HG02759 (cell line): Measurements from ENCODE around the gene CTTNBP2.
"Not testable (repeated sequence)": the region's sequence is repeated elsewhere in the genome, so short reads cannot be mapped to it uniquely, and the experiment has no call there.

Source experiments
- ATAC-seq: cut with Tn5 transposase; IDR thresholded peaks from one replicate; pipeline ENCODE4 v1.9.1; 2021; ENCODE audit warnings: mild to moderate bottlenecking, moderate library complexity; ENCODE audit not compliant: unreplicated experiment

The CTTNBP2 gene

GRCh38 chr7:117751775-117752174, 121.5 kb downstream of the CTTNBP2 start:
- no peak for ATAC-seq

GRCh38 chr7:117750612-117751563, 122.4 kb downstream of the CTTNBP2 start:
- no peak for ATAC-seq

GRCh38 chr7:117741962-117742361, 131.3 kb downstream of the CTTNBP2 start:
- ATAC-seq = no peak

GRCh38 chr7:117739085-117739484, 134.2 kb downstream of the CTTNBP2 start:
- ATAC-seq = no peak

GRCh38 chr7:117737926-117738325, 135.3 kb downstream of the CTTNBP2 start:
- ATAC-seq = no peak

GRCh38 chr7:117731455-117731854, 141.8 kb downstream of the CTTNBP2 start:
- ATAC-seq = peak; percentile 97

- no peak for ATAC-seq
These were observed 142.9 kb downstream of the CTTNBP2 start for GRCh38 chr7:117730390-117730789.

GRCh38 chr7:117728890-117729624, 144.2 kb downstream of the CTTNBP2 start:
- ATAC-seq = peak; percentile 42

GRCh38 chr7:117724898-117725297, 148.3 kb downstream of the CTTNBP2 start:
- no peak for ATAC-seq

GRCh38 chr7:117719377-117719776, 153.9 kb downstream of the CTTNBP2 start:
- no peak for ATAC-seq

- no peak for ATAC-seq
These were observed 155.0 kb downstream of the CTTNBP2 start for GRCh38 chr7:117718116-117718835.

- ATAC-seq = no peak
These were observed 155.9 kb downstream of the CTTNBP2 start for GRCh38 chr7:117717357-117717756.

GRCh38 chr7:117716707-117717299, 156.4 kb downstream of the CTTNBP2 start:
- no peak for ATAC-seq

- peak; percentile 85 for ATAC-seq
These were observed 157.3 kb downstream of the CTTNBP2 start for GRCh38 chr7:117715784-117716445.

- no peak for ATAC-seq
These were observed 161.7 kb downstream of the CTTNBP2 start for GRCh38 chr7:117711556-117711955.

- not testable (repeated sequence) for ATAC-seq
These were observed 165.1 kb downstream of the CTTNBP2 start for GRCh38 chr7:117708173-117708572.

GRCh38 chr7:117707080-117707479, 166.2 kb downstream of the CTTNBP2 start:
- no peak for ATAC-seq

GRCh38 chr7:117706210-117706609, 167.0 kb downstream of the CTTNBP2 start:
- no peak for ATAC-seq

- ATAC-seq = no peak
These were observed 167.6 kb downstream of the CTTNBP2 start for GRCh38 chr7:117705630-117706029.

- no peak for ATAC-seq
These were observed 169.2 kb downstream of the CTTNBP2 start for GRCh38 chr7:117704063-117704462.
